ENCODE measurements around the gene SZRD1.

SZRD1 gene

GRCh38 chr1:16367258-16367967 lies 371 bp downstream of the SZRD1 start:
- DNase-seq (ENCODE audit: low read depth in 2 of 2): peak; percentile 63 to 67

DNA sequence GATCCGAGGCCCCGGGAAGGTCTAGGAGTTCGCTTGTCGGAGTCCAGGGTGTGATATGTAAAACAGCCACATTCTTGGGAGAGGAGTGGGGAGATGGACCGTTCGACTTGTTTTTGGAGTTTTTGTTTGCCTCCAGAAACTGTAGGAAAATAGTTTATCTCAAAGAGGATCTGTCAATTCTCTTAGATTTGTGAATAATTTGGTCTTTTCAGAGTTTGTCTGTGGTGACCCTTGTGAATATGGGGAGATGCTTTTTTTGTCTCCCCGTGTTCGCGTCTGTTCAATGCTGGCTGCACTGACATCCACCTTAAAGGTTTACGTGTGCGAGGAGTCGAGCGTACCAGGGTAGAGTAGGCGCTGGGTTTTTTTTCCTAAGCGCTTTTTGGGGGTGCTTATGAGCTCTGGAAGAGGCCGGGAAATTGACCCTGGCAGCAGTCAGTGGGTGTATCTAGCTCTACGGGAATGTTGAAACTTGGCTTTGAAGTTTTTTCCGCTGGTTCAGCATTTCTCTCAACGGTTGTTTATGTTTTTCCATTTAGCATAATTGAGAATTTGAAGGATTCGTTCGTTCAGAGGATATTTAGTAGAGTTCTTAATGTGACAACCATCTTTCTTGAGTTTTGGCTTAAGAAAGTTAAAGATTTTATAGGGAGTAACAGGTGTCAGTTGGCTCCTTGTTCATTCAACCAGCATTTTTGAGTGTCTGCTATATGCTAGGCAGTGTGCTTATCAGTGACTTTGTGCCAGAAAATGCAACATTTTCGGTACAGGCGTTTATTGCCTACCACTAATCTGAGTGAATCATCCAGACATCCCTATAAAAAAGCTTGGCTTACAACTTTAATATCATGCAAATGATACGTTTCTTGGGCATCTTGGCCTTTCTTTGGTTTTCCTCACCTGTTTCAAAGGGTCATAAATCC lies 1.2 kb downstream of the SZRD1 start:
- DNase-seq (ENCODE audit: low read depth in 2 of 2): no peak

DNA sequence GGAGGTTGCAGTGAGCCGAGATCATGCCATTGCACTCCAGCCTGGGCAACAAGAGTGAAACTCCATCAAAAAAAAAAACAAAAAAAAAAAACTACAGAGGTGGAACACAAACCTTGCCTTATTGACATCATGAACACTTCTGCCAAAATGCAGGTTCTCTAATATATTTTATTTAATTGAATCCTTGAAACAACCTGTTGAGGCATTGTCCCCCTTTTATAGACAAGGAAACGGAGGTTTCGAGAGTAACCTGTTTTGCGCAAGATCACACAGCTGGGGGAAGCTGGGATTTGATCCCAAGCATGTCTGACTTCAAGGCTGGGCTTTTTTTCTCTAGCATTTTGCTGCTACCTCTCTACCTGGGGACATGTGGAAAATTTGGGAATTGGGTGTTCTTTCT lies 2.8 kb downstream of the SZRD1 start:
- no peak for DNase-seq (ENCODE audit: low read depth in 2 of 2)

- no peak for DNase-seq (ENCODE audit: low read depth in 2 of 2)
These were observed 4.7 kb downstream of the SZRD1 start for GRCh38 chr1:16371725-16372124.

- DNase-seq (ENCODE audit: low read depth in 2 of 2): no peak
These were observed 5.7 kb downstream of the SZRD1 start for GRCh38 chr1:16372535-16373285.

DNA sequence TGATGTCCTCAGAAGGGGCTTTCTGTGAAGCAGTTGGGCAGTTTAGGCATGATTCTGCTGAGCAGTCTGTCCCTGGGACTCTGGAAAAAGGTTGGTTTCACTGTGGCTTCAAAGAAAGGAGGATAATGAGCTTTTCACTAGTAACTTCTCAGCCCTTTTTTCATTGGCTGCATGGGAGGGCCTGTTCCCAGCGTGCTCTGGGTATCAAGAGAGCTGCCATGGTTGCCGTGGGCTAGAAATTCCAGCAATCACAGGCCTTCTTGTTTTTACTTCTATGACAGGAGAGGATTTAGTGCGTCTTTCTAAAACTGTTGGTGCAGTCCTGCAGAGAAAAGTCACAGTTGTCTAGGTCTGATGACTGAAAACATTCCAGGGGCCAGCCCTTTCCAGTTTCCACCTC lies 7.2 kb downstream of the SZRD1 start:
- DNase-seq (ENCODE audit: low read depth in 2 of 2): no peak

DNA sequence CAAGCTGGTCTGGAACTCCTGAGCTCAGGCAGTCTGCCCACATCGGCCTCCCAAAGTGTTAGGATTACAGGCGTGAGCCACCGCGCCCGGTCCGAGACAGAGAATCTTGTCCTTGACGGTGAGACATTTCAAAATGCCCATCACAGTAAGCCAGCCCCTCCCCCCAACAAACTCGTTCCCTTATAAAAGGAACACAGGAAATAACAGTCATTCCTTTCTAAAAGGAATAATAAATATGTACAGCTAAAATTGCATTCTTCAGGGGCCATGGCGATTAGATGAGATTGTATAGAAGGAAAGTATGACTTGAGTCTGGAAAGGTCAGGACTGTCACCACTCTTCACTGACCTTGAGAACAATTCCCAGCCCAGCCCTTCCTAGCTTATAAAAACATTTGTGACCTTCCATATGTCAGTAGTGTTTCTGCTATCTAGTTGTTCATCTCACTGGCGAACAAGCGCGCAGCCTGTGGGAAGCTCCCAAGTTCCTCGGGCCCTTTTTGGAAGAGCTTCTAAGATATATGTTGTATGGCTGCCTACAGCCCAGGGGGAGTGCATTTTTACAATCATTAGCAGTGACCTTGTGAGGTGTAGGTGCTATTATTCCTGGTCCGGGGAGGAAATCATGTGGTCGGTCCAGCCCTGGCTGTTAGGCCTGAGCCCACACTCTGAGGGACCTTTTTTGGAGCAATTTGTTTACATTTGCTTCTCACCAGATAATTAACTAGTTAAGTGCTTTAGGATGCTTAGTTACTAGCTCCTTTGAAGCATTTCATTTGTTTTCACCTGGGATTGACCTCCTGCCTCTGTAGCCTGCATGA lies 8.7 kb downstream of the SZRD1 start:
- no peak for DNase-seq (ENCODE audit: low read depth in 2 of 2)

- DNase-seq (ENCODE audit: low read depth in 2 of 2): no peak
These were observed 9.9 kb downstream of the SZRD1 start for GRCh38 chr1:16376971-16377370.

GRCh38 chr1:16378443-16378842 lies 11.4 kb downstream of the SZRD1 start:
- no peak for DNase-seq (ENCODE audit: low read depth in 2 of 2)

- no peak for DNase-seq (ENCODE audit: low read depth in 2 of 2)
These were observed 13.8 kb downstream of the SZRD1 start for GRCh38 chr1:16380868-16381267.

DNA sequence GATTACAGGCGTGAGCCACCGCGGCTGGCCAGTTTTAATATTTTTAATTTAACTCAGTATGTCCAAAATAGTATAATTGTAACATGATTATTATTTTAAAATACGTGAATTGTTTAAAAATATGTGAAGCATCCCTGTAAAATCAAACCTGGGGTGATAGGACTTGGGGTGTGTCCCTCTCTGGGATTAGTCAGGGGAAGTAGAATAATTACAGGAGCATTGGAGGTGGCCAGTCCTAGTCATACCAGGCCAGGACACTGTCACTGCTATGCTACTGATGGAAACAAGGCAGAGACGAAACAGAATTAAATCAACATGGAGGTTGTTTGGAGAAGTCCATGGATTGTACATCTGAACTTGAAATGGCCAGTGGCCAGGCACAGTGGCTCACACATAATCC lies 16.8 kb downstream of the SZRD1 start:
- DNase-seq (ENCODE audit: low read depth in 2 of 2): no peak

DNA sequence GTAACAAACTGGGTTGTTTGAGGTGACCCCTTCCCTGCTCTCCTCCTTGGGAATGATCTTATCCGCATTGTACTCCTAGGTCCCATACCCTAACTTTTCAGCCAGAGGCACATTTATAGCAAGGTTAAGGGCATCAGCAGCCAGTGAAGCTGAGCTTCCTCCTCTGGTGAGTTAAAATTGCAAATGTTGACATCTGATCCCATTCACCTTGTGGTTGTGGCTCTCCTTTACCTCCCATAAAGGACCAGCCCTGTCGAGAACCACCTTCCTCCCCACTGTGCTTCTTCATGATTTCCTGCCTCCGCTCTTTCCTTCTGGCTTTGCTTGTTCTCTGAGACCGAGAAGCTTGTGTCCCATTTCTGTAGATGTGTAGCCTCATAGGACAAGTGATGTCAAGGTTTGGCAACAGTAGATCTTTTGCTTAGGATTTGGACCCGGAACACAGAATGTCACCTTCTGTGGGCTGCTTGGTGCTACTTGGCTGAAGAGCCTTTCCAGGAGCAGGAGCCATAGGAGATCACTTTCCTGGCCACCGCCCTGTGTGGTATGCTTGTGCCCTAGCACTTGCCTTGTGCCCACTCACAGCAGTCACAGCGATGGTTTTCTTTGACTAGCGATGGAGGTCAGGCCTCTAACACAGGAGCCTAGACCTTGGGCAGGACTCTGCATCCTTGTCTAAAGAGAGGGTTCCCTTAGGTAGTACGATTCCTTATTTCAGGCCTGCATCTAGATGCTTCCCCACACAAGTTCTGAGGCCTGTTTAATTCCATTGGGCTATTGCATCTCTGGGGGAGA lies 18.8 kb downstream of the SZRD1 start:
- no peak for DNase-seq (ENCODE audit: low read depth in 2 of 2)

DNA sequence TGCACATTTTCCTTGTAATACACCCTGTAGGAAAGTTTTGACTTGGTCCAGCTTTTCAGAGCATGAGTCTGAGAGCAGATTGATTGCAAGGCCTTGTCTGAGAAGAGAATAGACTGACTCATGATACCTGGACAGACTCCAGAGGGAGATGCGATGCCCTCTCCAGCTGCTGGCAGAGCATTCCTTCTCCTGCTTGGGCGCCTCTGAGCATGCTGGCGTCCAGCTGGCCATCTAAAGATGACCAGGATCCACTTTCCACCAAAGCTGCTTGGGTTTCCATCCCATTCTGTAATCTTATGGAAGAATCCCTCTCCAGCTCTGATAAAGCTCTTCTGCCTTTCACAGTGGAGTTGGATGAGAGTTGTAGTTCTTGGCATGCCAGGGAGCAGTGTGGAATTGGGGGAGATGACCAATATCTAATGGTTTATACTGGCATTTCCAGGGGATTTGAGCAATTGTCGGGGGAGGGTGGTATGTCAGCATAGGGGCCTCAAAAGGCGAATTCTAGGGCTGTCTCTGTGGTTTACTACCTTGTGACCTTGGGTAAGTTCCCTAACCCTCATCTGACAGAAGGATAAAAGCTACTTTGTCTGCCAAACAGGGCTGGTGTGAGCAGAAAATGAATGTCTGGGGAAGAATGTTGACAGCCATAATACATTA lies 19.5 kb downstream of the SZRD1 start:
- DNase-seq (ENCODE audit: low read depth in 2 of 2): no peak

DNA sequence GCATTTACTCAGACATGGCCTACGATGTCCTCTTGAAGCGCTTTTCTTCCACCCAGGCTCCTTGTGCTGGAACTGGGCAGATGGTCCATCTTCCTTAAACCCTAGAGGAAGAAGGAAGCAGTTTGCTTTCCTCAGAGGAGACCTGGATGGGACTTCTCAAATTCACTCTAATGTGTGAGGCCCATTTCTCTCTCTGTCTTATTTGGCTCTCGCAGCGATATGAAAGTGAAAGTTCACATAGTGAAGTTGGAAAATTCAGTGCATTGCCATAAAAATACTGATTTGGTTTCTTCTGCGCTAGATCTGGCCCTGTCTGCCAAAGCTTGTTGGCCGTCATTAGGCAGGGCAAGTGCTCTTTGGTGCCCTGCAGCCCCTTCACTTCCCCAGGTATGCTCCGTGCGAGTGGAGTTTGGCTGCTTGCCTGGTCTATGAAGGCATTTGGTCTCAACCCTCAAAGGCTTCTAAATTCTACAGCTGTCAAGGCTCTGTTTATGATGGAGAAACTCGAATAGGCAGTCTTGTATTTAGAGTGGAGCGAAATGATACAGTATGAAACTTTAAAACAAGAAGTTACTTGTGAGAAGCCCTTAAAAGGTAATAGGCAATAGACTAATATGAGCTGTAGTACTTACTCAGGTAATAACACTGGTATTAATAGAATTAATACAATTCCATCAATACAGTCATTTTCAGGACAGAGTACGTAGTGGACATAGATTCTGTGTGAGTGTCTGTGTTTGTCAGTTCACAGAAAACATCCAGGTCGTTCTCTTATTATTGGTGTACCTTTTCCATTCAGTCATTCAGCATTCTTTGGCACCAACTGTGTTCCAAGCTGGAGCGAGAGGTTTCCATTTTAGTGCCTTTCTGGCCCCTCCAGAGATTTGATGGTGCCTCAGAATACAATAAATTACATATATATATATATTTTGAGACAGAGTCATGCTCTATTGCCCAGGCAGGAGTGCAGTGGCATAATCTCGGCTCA lies 20.5 kb downstream of the SZRD1 start:
- no peak for DNase-seq (ENCODE audit: low read depth in 2 of 2)

GRCh38 chr1:16391411-16391810 lies 24.4 kb downstream of the SZRD1 start:
- DNase-seq (ENCODE audit: low read depth in 2 of 2): no peak

GRCh38 chr1:16392740-16393569 lies 25.9 kb downstream of the SZRD1 start:
- no peak for DNase-seq (ENCODE audit: low read depth in 2 of 2)

DNA sequence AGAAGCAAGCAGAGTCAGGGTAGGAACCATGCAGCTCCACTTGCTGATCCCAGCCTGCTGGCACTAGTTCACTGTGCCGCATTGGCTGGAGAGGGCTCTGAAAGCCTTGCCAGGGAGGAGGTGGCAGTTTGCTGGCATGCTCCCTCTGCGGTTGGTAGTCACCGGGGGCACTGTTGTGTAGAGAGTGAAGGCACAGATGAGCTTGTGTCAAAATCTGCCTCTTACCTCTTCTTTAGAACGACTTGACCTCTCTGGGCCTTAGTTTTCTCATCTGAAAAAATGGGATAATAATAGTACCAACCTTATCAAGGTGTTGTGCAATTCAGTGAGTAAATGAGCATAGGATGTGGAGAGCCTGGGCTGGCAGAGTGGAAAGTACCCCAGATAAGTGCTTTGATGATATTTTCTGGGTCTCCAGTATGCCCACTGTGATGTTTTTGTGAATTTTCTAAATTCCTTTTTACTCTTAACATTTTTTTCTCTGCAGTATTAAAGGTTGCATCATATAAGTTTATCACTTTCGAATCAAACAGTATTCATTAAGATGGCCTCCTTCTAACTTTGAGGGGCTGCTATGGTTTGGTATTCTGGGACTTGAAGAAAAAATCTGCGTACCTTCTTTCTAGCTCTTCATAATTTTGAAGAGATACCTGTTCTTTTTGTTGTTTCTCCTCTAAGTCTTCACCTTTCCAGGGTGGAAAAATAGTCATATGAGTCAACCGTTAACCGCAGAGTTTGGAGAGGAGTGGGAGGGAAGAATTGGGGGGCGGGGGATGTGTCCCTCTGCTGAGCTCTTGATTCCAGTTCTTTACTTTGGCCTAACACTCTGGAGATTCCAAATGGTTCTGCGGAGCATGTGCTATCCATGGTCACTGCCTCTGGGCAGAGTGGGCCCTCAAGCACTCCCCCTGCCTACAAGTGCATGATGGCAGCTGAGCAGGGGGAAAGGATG lies 26.8 kb downstream of the SZRD1 start:
- DNase-seq (ENCODE audit: low read depth in 2 of 2): no peak

All from stimulated activated CD8-positive, alpha-beta memory T cell treated with anti-CD3 and anti-CD28 coated beads, Interleukin-2, amount 100 ng/mL, for 1 hour (primary cell).